Breast epithelium (tissue), 3 donors: Measurements from ENCODE around the gene CAPN1.

Experiments
- POLR2AphosphoS5 ChIP-seq, 3 donors: sonication (generic); formaldehyde crosslinking; IDR thresholded peaks; one replicate each; pipeline ENCODE4 v1.6.1; 2017; ENCODE audit warnings: antibody characterized with exemption in 3 of 3
- TF ChIP-seq, protein P1 (sequence below), 3 donors: fragments of 450-650 bp; IDR thresholded peaks; one replicate each; pipeline ENCODE4 v1.5.1; 2016 to 2017; ENCODE audit warnings: antibody characterized with exemption in 3 of 3, mild to moderate bottlenecking in 3 of 3, moderate library complexity in 3 of 3

DNA sequence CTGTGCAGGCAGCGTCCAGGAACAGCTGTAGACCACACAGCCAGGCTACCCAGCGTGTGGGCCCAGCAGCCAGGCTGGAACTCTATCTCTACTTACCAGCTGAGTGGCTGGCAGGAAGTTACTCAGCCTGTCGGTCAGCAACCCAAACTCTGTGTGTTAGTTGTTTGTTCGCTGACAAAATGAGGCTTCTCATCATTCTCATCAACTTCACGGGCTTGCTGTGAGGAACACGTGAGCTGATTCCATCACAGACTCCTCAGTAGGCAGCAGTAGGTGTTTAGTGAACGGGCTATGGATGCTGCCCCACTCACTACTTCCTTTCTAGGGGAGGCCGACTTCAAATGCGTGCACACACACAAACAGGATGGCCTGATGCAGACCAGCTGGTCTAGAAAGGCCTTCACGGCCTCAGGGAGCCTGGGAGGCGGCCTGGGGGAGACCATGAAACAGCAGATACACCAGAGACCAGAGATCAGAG, 12.5 kb upstream of the CAPN1 start:
- TF ChIP-seq, protein P1, sequence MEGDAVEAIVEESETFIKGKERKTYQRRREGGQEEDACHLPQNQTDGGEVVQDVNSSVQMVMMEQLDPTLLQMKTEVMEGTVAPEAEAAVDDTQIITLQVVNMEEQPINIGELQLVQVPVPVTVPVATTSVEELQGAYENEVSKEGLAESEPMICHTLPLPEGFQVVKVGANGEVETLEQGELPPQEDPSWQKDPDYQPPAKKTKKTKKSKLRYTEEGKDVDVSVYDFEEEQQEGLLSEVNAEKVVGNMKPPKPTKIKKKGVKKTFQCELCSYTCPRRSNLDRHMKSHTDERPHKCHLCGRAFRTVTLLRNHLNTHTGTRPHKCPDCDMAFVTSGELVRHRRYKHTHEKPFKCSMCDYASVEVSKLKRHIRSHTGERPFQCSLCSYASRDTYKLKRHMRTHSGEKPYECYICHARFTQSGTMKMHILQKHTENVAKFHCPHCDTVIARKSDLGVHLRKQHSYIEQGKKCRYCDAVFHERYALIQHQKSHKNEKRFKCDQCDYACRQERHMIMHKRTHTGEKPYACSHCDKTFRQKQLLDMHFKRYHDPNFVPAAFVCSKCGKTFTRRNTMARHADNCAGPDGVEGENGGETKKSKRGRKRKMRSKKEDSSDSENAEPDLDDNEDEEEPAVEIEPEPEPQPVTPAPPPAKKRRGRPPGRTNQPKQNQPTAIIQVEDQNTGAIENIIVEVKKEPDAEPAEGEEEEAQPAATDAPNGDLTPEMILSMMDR (IDR thresholded peaks at IDR 0.05), result no peak
- no peak for TF ChIP-seq POLR2AphosphoS5 (IDR thresholded peaks at IDR 0.05)
